ENCODE results near the gene MLLT3.

MLLT3 gene

DNA sequence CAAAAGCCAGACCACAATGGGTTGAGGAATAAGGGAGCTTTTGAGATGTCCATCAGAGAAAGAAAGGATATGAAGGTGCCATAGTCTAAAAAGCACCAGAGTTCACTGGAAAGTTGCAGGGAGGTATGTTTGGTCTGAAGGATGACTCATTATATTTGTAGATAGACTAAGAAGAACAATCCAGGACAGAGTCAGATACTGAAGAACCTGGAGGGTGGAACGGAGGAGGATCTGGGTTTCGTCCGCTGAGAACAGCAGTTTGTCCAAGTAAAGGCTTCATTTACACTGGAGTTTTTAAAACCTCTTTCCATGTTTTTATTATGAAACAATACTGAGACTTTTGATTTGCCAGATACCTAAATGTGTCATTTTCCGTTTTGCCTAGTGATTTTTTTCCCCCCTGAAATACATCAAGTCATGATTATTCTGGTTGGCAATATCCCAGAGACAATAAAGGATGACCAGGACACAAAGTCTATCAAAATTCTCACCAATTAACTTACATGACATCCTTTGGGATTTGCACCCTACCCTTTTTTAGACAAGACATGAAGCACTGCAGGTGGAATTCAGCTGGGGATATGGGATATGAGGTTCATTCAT, 219.9 kb downstream of the MLLT3 start:
- Mint-ChIP-seq H3K27me3 (no peaks in the 10 kb centered on the region), H3K4me3 (no peak overlapping the region), H3K4me1 (peaks cover 33% of the 10 kb centered on the region), H3K9me3 (no peaks in the 10 kb centered on the region), H3K36me3 (ENCODE audit: insufficient read depth) (peaks cover 5% of the 10 kb centered on the region), H3K27ac (ENCODE audit: low read depth) (peak overlapping the region; percentile 17)
- DNase-seq (ENCODE audit: low spot score in 2 of 2): no peak
- no peak for ATAC-seq (replicated peaks; ENCODE audit: extremely low read depth, poor library complexity, severe bottlenecking)

DNA sequence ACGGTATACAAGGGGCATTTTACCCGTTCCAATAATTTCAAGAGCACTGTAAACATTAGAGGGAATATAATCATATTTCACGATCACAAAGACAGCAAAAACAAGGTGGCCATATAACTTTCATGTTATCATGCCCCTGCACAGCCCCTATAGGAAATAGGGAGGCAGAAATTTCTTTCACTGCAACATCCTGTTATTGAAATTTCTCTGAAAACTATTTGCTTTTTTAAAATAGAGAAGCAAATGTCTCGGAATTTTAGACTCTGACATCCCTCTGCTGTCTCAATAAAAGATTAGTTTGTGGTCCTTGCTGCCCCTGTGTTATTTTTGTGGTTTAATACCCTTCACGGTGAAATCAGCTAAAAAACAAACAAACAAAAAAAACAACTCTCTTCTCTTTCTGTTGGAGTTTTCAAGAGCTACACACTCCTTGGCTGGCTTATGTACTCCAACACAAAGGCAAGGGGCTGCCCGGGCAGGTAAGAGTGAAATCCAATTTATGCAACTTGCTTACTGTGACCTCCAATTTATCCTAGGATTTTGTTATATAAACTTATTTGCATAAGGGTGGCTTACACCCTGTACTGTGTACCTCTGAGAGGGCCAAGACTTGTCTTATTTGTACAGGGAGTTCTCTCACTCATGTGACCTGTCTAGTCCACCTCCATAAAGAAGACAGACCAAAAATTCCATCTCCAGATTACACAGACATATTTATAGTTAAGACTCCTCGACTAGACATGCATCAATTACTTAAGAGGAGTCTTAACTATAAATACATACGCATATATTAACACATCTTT, 223.6 kb downstream of the MLLT3 start:
- Mint-ChIP-seq H3K27ac (ENCODE audit: low read depth) (no peak overlapping the region), H3K27me3 (no peaks in the 10 kb centered on the region), H3K36me3 (ENCODE audit: insufficient read depth) (peaks cover 4% of the 10 kb centered on the region), H3K4me1 (peaks cover 47% of the 10 kb centered on the region), H3K9me3 (no peaks in the 10 kb centered on the region), H3K4me3 (no peak overlapping the region)
- DNase-seq (ENCODE audit: low spot score in 2 of 2) (no peak), ATAC-seq (replicated peaks; ENCODE audit: extremely low read depth, poor library complexity, severe bottlenecking) (no peak)

DNA sequence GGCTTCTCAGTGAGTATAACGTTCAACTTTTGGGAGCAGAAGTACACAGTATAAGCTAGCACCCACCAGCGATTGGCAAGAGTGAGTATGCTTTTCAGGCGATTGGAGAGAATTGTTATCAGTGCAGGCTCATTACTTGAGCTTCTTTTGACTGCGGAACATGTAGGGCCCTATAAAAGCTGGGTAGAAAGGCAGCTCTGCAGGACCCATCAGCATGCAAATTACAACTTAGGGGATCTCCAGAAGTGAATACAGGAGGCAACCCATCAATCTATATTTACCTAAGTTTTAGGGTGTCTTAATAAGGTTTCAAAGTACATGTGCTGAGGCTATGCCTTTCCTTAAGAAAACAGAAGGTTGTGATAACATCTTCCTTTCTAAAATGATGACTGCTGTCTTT, 225.0 kb downstream of the MLLT3 start:
- Mint-ChIP-seq H3K27ac (ENCODE audit: low read depth) (no peak overlapping the region), H3K36me3 (ENCODE audit: insufficient read depth) (peaks cover 4% of the 10 kb centered on the region), H3K27me3 (no peaks in the 10 kb centered on the region), H3K4me3 (no peak overlapping the region), H3K9me3 (no peaks in the 10 kb centered on the region), H3K4me1 (peaks cover 36% of the 10 kb centered on the region)
- no peak for ATAC-seq (replicated peaks; ENCODE audit: extremely low read depth, poor library complexity, severe bottlenecking)
- DNase-seq (ENCODE audit: low spot score in 2 of 2): no peak

DNA sequence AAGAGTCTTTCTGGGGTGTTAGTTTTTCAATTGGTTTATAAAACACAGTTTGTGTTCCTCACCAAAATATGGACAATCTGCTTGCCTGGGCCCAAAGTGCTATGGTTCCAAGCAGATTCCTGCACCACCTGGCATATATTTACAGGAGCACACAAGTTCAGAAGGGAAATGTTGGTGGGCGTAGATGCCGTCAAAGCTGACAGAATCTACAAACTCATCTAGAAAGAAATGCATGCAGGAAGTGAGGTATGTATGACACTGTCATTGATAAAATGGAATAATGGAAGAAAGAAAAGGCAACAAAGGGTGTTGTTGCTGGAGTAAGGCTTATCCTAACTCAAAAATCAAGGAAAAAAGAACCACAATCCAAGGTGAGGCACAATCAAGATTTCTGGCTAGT, 225.8 kb downstream of the MLLT3 start:
- no peak for DNase-seq (ENCODE audit: low spot score in 2 of 2)
- Mint-ChIP-seq H3K9me3 (no peaks in the 10 kb centered on the region), H3K27me3 (no peaks in the 10 kb centered on the region), H3K36me3 (ENCODE audit: insufficient read depth) (peaks cover 1% of the 10 kb centered on the region), H3K4me3 (no peak overlapping the region), H3K4me1 (peaks cover 33% of the 10 kb centered on the region), H3K27ac (ENCODE audit: low read depth) (peak overlapping the region; percentile 18)
- ATAC-seq (replicated peaks; ENCODE audit: extremely low read depth, poor library complexity, severe bottlenecking): no peak

DNA sequence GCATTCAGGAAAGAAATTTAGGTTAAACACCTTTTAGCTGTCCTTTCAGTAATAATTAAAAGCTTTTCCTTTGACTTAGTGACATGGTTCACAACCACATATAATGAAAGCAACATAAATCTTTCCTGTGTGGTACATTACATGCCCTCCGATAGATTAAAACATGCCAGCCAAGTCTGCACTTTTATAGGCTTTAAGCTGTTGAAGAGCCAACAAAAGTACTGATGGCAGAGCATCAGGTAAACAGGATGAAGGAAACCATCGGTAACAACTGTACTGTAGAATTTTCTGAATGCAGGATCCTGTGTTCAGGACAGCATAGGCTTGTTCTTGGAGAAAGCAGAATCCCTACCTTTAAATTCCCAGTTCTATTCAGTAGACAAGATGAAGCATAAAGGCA, 226.6 kb downstream of the MLLT3 start:
- H3K36me3 Mint-ChIP-seq (ENCODE audit: insufficient read depth): peaks cover 1% of the 10 kb centered on the region
- H3K9me3 Mint-ChIP-seq: no peaks in the 10 kb centered on the region
- no peak overlapping the region for H3K27ac Mint-ChIP-seq (ENCODE audit: low read depth)
- no peak overlapping the region for H3K4me3 Mint-ChIP-seq
- ATAC-seq (replicated peaks; ENCODE audit: extremely low read depth, poor library complexity, severe bottlenecking) (no peak), DNase-seq (ENCODE audit: low spot score in 2 of 2) (no peak)
- H3K27me3 Mint-ChIP-seq: no peaks in the 10 kb centered on the region
- peaks cover 33% of the 10 kb centered on the region for H3K4me1 Mint-ChIP-seq

DNA sequence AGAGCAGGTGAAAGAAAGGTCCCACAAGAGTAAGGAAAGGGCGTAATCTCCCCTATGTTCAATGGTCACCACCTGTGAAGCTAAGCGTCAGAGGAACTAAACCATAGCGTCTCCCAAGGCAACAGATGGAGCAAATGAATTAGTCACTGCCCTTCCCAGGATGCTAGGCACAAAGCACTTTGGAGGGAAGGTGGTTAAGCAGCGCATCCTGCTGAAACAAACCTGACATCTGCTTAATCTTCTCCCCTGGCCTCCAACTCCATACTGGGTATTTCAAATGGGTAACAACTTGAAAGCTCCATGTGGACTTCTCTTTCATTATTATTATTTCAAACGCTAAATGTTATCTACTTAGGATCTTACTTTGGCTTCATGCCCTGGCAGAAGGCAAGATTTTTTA, 227.3 kb downstream of the MLLT3 start:
- Mint-ChIP-seq H3K27me3 (no peaks in the 10 kb centered on the region), H3K27ac (ENCODE audit: low read depth) (no peak overlapping the region), H3K4me1 (peaks cover 31% of the 10 kb centered on the region), H3K9me3 (no peaks in the 10 kb centered on the region), H3K36me3 (ENCODE audit: insufficient read depth) (peaks cover 1% of the 10 kb centered on the region), H3K4me3 (no peak overlapping the region)
- no peak for DNase-seq (ENCODE audit: low spot score in 2 of 2)
- no peak for ATAC-seq (replicated peaks; ENCODE audit: extremely low read depth, poor library complexity, severe bottlenecking)

DNA sequence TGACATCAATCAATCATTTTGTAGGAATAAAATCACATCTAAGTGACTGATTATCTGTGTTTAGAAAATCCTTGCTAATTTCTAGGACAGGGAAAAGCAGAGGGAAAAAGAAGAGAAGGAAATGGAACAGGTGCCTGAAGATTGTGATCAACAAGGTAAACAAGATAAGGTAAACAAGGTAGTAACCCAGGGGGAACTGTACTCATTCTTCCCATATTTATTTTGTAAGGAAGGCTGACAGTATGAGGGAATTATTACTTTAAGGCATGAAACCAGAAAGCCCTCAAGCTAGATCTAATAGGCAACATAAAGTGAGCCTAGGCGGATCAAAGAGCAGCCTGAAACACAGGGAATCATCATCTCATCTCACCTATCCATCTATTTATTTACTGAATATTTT, 231.1 kb downstream of the MLLT3 start:
- Mint-ChIP-seq H3K4me3 (no peak overlapping the region), H3K4me1 (peaks cover 15% of the 10 kb centered on the region), H3K9me3 (no peaks in the 10 kb centered on the region), H3K27me3 (no peaks in the 10 kb centered on the region), H3K36me3 (ENCODE audit: insufficient read depth) (peaks cover 1% of the 10 kb centered on the region), H3K27ac (ENCODE audit: low read depth) (no peak overlapping the region)
- ATAC-seq (replicated peaks; ENCODE audit: extremely low read depth, poor library complexity, severe bottlenecking) (no peak), DNase-seq (ENCODE audit: low spot score in 2 of 2) (no peak)

DNA sequence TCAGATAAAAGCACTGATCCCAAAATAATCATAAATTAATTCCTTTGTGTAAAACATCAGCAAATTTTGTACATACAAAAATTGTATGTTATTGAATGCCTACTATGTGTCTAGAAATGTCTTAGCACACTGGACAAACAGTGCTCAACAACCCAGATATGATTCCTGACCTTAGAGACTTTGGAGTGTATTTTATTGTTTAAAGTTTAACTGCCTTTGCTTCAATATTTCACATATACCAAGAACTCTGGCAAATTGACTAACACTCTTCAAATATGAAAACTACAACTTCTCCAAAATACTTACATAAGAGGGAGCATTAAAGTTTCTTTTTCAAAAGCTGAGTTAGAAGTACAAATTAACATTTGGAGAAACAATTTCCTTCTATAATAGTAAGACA, 231.9 kb downstream of the MLLT3 start:
- Mint-ChIP-seq H3K4me3 (no peak overlapping the region), H3K27me3 (no peaks in the 10 kb centered on the region), H3K27ac (ENCODE audit: low read depth) (no peak overlapping the region), H3K36me3 (ENCODE audit: insufficient read depth) (peaks cover 1% of the 10 kb centered on the region), H3K4me1 (peaks cover 15% of the 10 kb centered on the region), H3K9me3 (no peaks in the 10 kb centered on the region)
- DNase-seq (ENCODE audit: low spot score in 2 of 2) (no peak), ATAC-seq (replicated peaks; ENCODE audit: extremely low read depth, poor library complexity, severe bottlenecking) (no peak)

DNA sequence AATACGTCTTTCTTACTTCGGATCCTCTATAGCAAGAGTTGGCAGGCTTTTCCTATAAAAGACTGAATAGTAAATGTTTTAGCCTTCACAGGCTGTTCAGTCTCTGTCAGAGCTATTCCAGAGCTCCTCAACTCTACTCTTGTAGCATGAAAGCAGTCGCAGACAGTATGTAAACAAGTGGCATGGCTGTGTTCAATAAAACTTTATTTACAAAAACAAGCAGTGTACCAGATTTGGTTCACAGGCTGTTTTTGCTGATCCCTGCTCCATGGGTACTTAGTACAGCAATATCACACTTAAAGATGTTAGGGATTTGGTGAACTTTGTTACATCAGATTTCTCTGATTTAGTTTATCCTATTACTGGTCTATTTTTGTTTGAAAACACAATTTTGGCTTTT, 235.2 kb downstream of the MLLT3 start:
- DNase-seq (ENCODE audit: low spot score in 2 of 2) (no peak), ATAC-seq (replicated peaks; ENCODE audit: extremely low read depth, poor library complexity, severe bottlenecking) (no peak)
- Mint-ChIP-seq H3K27me3 (no peaks in the 10 kb centered on the region), H3K36me3 (ENCODE audit: insufficient read depth) (no peaks in the 10 kb centered on the region), H3K9me3 (no peaks in the 10 kb centered on the region), H3K4me3 (no peak overlapping the region), H3K27ac (ENCODE audit: low read depth) (no peak overlapping the region), H3K4me1 (peaks cover 17% of the 10 kb centered on the region)

DNA sequence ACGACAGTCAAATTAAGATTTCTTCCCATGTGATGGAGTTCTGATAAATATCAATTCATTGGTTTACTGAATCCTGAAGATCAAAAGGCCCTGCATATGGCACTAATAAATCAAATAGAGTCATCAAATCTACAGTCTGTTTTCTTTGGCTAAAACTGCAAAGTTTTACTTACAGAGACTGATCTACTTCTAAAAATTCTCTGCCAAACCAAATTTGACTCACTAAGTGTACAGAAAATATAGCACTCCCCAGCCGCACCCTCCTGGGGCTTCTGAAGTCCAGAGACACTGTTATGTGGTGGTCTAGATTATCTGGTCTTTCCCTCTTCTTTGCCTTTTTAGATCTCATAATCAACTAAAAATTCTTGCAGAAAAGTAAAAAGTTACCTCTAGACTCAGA, 237.7 kb downstream of the MLLT3 start:
- H3K27ac Mint-ChIP-seq (ENCODE audit: low read depth): no peak overlapping the region
- peaks cover 15% of the 10 kb centered on the region for H3K4me1 Mint-ChIP-seq

DNA sequence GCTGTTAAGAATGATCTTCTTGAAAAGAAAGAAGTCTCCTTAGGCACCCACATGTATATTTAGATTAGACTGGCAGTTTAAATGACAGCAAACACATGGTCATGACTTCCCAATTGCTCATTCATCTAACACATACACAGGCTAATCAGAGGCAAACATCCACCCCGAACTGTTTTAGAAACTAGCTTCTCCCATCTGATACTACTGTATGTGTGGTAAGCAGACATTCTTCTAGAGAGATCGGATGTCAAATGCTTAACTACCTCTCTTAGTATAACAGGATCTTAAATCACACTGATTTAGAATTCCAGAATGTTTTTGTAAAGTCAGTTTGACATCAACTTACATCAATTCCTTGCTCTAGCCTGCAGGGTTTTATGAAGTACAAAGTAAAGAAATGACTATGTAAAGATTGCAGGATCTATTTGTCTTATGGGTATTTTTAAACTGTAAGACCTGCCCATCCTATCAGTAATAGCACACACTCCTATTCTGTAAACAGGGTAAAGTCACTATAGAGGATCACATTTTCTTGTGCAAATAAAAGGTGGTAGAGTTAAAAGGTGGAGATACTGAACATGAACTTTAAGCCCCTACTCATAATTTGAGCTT, 239.7 kb downstream of the MLLT3 start:
- H3K36me3 Mint-ChIP-seq (ENCODE audit: insufficient read depth): no peaks in the 10 kb centered on the region
- no peak overlapping the region for H3K27ac Mint-ChIP-seq (ENCODE audit: low read depth)
- DNase-seq (ENCODE audit: low spot score in 2 of 2) (no peak), ATAC-seq (replicated peaks; ENCODE audit: extremely low read depth, poor library complexity, severe bottlenecking) (no peak)
- no peaks in the 10 kb centered on the region for H3K9me3 Mint-ChIP-seq
- H3K27me3 Mint-ChIP-seq: no peaks in the 10 kb centered on the region
- no peak overlapping the region for H3K4me3 Mint-ChIP-seq
- H3K4me1 Mint-ChIP-seq: peaks cover 21% of the 10 kb centered on the region

More for the DNA sequence above, 237.7 kb downstream of the MLLT3 start:
- no peaks in the 10 kb centered on the region for H3K36me3 Mint-ChIP-seq (ENCODE audit: insufficient read depth)
- ATAC-seq (replicated peaks; ENCODE audit: extremely low read depth, poor library complexity, severe bottlenecking): no peak
- no peak overlapping the region for H3K4me3 Mint-ChIP-seq
- no peak for DNase-seq (ENCODE audit: low spot score in 2 of 2)
- no peaks in the 10 kb centered on the region for H3K27me3 Mint-ChIP-seq
- no peaks in the 10 kb centered on the region for H3K9me3 Mint-ChIP-seq

DNA sequence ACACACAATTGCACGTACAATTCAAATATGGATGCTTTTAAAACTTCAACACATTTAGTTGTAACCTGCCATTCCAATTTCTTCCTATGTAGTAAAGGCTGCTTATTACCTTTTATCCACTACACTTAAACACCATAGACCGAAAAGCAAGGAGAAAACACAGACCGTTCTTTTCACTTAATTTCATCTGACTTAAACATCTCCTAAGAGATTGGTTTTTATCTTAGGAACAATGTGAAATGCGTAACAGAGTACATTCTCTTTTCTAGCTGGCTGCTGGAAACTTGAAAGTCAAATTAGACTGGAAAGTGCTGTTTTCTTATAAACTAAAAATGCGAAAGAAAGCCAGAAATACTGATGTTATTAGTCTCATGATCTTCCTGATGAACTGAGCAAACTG, 241.8 kb downstream of the MLLT3 start:
- no peaks in the 10 kb centered on the region for H3K9me3 Mint-ChIP-seq
- no peak for ATAC-seq (replicated peaks; ENCODE audit: extremely low read depth, poor library complexity, severe bottlenecking)
- H3K4me1 Mint-ChIP-seq: peaks cover 21% of the 10 kb centered on the region
- H3K4me3 Mint-ChIP-seq: no peak overlapping the region
- no peaks in the 10 kb centered on the region for H3K36me3 Mint-ChIP-seq (ENCODE audit: insufficient read depth)
- DNase-seq (ENCODE audit: low spot score in 2 of 2): no peak
- no peaks in the 10 kb centered on the region for H3K27me3 Mint-ChIP-seq
- H3K27ac Mint-ChIP-seq (ENCODE audit: low read depth): no peak overlapping the region

DNA sequence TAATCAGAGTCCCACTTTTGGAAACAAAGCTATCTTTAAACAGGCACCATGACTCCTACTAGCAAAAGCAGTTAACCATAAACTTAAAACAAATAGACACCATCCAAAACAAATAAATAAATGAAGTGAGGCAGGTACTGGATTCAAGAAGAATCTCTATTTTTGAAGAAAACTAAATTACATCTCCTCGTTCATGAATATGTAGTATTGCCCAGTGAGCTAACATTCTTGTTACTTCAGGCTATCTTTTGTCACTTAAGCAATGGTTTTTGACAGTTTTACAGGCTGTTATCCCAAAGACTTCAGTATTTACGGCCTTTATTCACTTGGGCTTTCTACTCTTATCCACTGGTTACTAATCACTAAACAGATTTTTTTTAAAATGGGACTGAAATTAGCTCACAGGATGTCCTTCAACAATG, 242.5 kb downstream of the MLLT3 start:
- H3K4me1 Mint-ChIP-seq: peaks cover 21% of the 10 kb centered on the region
- no peaks in the 10 kb centered on the region for H3K36me3 Mint-ChIP-seq (ENCODE audit: insufficient read depth)
- ATAC-seq (replicated peaks; ENCODE audit: extremely low read depth, poor library complexity, severe bottlenecking) (no peak), DNase-seq (ENCODE audit: low spot score in 2 of 2) (no peak)
- H3K27me3 Mint-ChIP-seq: no peaks in the 10 kb centered on the region
- no peak overlapping the region for H3K4me3 Mint-ChIP-seq
- H3K9me3 Mint-ChIP-seq: no peaks in the 10 kb centered on the region
- H3K27ac Mint-ChIP-seq (ENCODE audit: low read depth): no peak overlapping the region

Data from central memory CD8-positive, alpha-beta T cell (primary cell).